GM12878 (cell line): ENCODE measurements around the gene IGFALS. TPM values are rescaled to one million over a fixed set of nuclear protein-coding genes. Genes with fewer than 3 reads are reported as not detected.

ENCODE experiments used
- ATAC-seq: fragments of 200-7000 bp; cut with Tn5 transposase; 3 replicates; pipeline ENCODE4 v1.9.1; 2020; ENCODE audit warnings: mild to moderate bottlenecking, moderate library complexity
- BruUV-seq: library from RNA; stranded (reverse); fragments of 400-500 nt; replicated peaks from 2 replicates; lab custom pipeline; 2021; lab: Mats Ljungman, UMichigan
- CTCF ChIA-PET: fragments of 300-600 bp; sonication (Branson Sonifier 250); formaldehyde crosslinking; extraction: SDS; loops from one replicate; lab custom pipeline; 2021; ENCODE audit warnings: inconsistent platforms; lab: Yijun Ruan, JAX
- POLR2A ChIA-PET: fragments of 350-600 bp; formaldehyde crosslinking; extraction: SDS; loops from one replicate; lab custom pipeline; 2021; ENCODE audit warnings: inconsistent platforms; lab: Charles Lee
- RAD21 ChIA-PET: fragments of 300-600 bp; sonication (Branson Sonifier 250); formaldehyde crosslinking; loops from one replicate; lab custom pipeline; 2023; ENCODE audit warnings: antibody characterized with exemption; ENCODE audit not compliant: unreplicated experiment; lab: Charles Lee
- SMC1A ChIA-PET: fragments of 300-600 bp; sonication (Branson Sonifier 250); formaldehyde crosslinking; loops from one replicate; lab custom pipeline; 2023; ENCODE audit not compliant: unreplicated experiment, uncharacterized antibody; lab: Charles Lee
- DNase-seq: peaks from one replicate; pipeline ENCODE4 v3.0.0-alpha.2; 2011; ENCODE audit warnings: low read depth, low spot score
- FAIRE-seq: peaks from 3 replicates; lab custom pipeline; 2011; peaks lifted over from hg19 to GRCh38; lab: Jason Lieb, UNC
- H2AFZ ChIP-seq: 2 replicates; pipeline ENCODE4 v1.6.0; 2011; ENCODE audit warnings: low read depth, low read length, control low read depth; ENCODE audit not compliant: control insufficient read depth
- H3K27ac ChIP-seq: 2 replicates; pipeline ENCODE4 v1.5.1; 2011; ENCODE audit warnings: control low read depth; ENCODE audit not compliant: control insufficient read depth, insufficient read depth
- H3K27me3 ChIP-seq, 2 experiments: replicated peaks in 1 of 2; 2 replicates each; pipeline versions ENCODE4 v1.6.0 to v1.6.1; 2011; ENCODE audit warnings: low read length in 1 of 2; ENCODE audit not compliant: control insufficient read depth in 2 of 2, insufficient read depth in 2 of 2
- H3K36me3 ChIP-seq, 2 experiments: 2 replicates each; pipeline ENCODE4 v1.5.1; 2011; ENCODE audit warnings: low read length in 1 of 2; ENCODE audit not compliant: control insufficient read depth in 2 of 2, insufficient read depth in 2 of 2
- H3K4me1 ChIP-seq: 2 replicates; pipeline ENCODE4 v1.6.1; 2011; ENCODE audit warnings: mild to moderate bottlenecking, low read length, moderate library complexity, mixed read lengths; ENCODE audit not compliant: control insufficient read depth, insufficient read depth
- H3K4me2 ChIP-seq: 2 replicates; pipeline ENCODE4 v1.6.0; 2011; ENCODE audit warnings: control low read depth; ENCODE audit not compliant: control insufficient read depth, insufficient read depth
- H3K4me3 ChIP-seq: fragments of 200-600 bp; sonication (generic); 2 replicates; pipeline ENCODE4 v1.5.1; 2016
- H3K79me2 ChIP-seq: 2 replicates; pipeline ENCODE4 v1.6.0; 2011; ENCODE audit warnings: low read length; ENCODE audit not compliant: control insufficient read depth, insufficient read depth
- H3K9ac ChIP-seq: 2 replicates; pipeline ENCODE4 v1.8.0; 2011; ENCODE audit warnings: low read length, control low read depth, mixed read lengths; ENCODE audit not compliant: control insufficient read depth, insufficient read depth
- H3K9me3 ChIP-seq: replicated peaks from 3 replicates; pipeline ENCODE4 v1.5.1; 2011; ENCODE audit warnings: mild to moderate bottlenecking, low read length; ENCODE audit not compliant: control insufficient read depth, insufficient read depth
- H4K20me1 ChIP-seq: 2 replicates; pipeline ENCODE4 v1.6.0; 2011; ENCODE audit not compliant: control insufficient read depth, insufficient read depth
- HSF1 ChIP-seq: fragments of 150-350 bp; IDR thresholded peaks from 2 replicates; pipeline ENCODE4 v1.6.1; 2014; ENCODE audit warnings: mild to moderate bottlenecking, low read depth, low read length
- IRF5 ChIP-seq: fragments of 450-650 bp; IDR thresholded peaks from 2 replicates; pipeline ENCODE4 v1.6.1; 2017; ENCODE audit warnings: borderline replicate concordance
- MTA2 ChIP-seq: fragments of 450-650 bp; IDR thresholded peaks from 2 replicates; pipeline ENCODE4 v1.6.1; 2016; ENCODE audit warnings: low read depth, mild to moderate bottlenecking, moderate library complexity
- NFXL1 ChIP-seq: fragments of 450-650 bp; IDR thresholded peaks from 2 replicates; pipeline ENCODE4 v1.6.1; 2017; ENCODE audit warnings: antibody characterized with exemption, mild to moderate bottlenecking, borderline replicate concordance
- PAX8 ChIP-seq: fragments of 450-650 bp; IDR thresholded peaks from 2 replicates; pipeline ENCODE4 v1.6.1; 2017; ENCODE audit warnings: mild to moderate bottlenecking, moderate library complexity
- WRNIP1 ChIP-seq: IDR thresholded peaks from 2 replicates; pipeline ENCODE4 v1.6.1; 2011; ENCODE audit warnings: low read depth, low read length, improper control_type of control experiment, borderline replicate concordance
- ZBED1 ChIP-seq: IDR thresholded peaks from 2 replicates; pipeline ENCODE4 v1.6.1; 2016; ENCODE audit warnings: borderline replicate concordance
- ZBTB11 ChIP-seq: fragments of 450-650 bp; formaldehyde crosslinking; IDR thresholded peaks from 2 replicates; pipeline ENCODE4 v1.5.0; 2022; ENCODE audit warnings: mild to moderate bottlenecking, missing genetic modification characterization
- WGBS: methylation state at CpG from one replicate; pipeline ENCODE4 v1.1.6; 2016; ENCODE audit warnings: low lambda C conversion rate; ENCODE audit not compliant: insufficient replicate concordance, insufficient coverage; ENCODE audit errors: missing lambda C conversion rate; 5-methylcytosine and 5-hydroxymethylcytosine counted together
- in situ Hi-C: fragments of 300-500 bp; cut with MboI; formaldehyde crosslinking; loops from 9 replicates; pipeline ENCODE4 v1.14.3; 2018; ENCODE audit warnings: mixed read lengths
- intact Hi-C: fragments of 100-400 bp; cut with micrococcal nuclease; formaldehyde crosslinking; loops from one replicate; pipeline ENCODE4 v1.14.2; 2022; ENCODE audit not compliant: unreplicated experiment
- polyA plus RNA-seq, 11 experiments: library from polyadenylated mRNA; depleted of rRNA in 4 of 11; unstranded in 6 of 11; stranded (reverse) in 5 of 11; fragments of >200 nt; fragmentation: Nextera tagmentation in 4 of 11; fragmentation: Illumina TruSeq in 1 of 11; extraction: Ambion mirVana in 4 of 11; extraction: Trizol in 1 of 11; gene quantifications; 1 replicate in 1 of 11; 2 replicates in 10 of 11; pipeline versions ENCODE4 v1.2.1 to v1.2.3, GENCODE V29; 2011 to 2016; ENCODE audit warnings: inconsistent platforms in 2 of 11, missing spikeins in 2 of 11, low read depth in 1 of 11
- total RNA-seq, 4 experiments: library from RNA; depleted of rRNA in 3 of 4; stranded (reverse); fragments of >200 nt in 3 of 4; fragmentation: Illumina TruSeq in 1 of 4; extraction: Trizol in 1 of 4; gene quantifications; 2 replicates each; pipeline versions ENCODE4 v1.2.1 to v1.2.3, GENCODE V29; 2013 to 2021

Gene IGFALS
- total and polyA plus RNA-seq, 10 of the 15 experiments (the other 5 are each of a cell fraction or from before 2014, with no cell fraction given): 0.04 to 0.11 TPM; not detected in 8

GRCh38 chr16:1781254-1781653, 12.3 kb downstream of the IGFALS start:
- peaks cover 15% of the 10 kb centered on the region for H3K79me2 ChIP-seq
- H4K20me1 ChIP-seq: no peaks in the 10 kb centered on the region
- BruUV-seq: no TSS peak
- TF ChIP-seq IRF5 (no peak), NFXL1 (no peak), PAX8 (no peak), WRNIP1 (no peak), ZBED1 (peak; percentile 10; the same call in 1 of the 2 replicates), MTA2 (no peak)
- H3K27ac ChIP-seq: no peak overlapping the region
- ChIA-PET RAD21 (no interaction called here), CTCF (interaction anchor here (0.6 kb wide), 1 partner anchor 9 kb away, joined by 3 read pairs; the partner anchor contains the start of genes EME2 and MRPS34), SMC1A (no interaction called here), POLR2A (interaction anchor here (2.5 kb wide), 1 partner anchor 9 kb away, joined by 39 read pairs; the partner anchor contains the start of genes EME2, MRPS34 and NME3)
- intact Hi-C loops: no loop called here
- H2AFZ ChIP-seq: no peak overlapping the region
- H3K4me3 ChIP-seq: peak overlapping the region; percentile 94; the same call in 1 of the 2 replicates
- peak overlapping the region; percentile 77 for H3K4me2 ChIP-seq
- in situ Hi-C loops: no loop called here
- ATAC-seq: no peak
- no peaks in the 10 kb centered on the region for H3K9me3 ChIP-seq
- H3K9ac ChIP-seq: peak overlapping the region; percentile 71
- peaks cover 6% of the 10 kb centered on the region; the same call in 1 of the 2 replicates for H3K4me1 ChIP-seq
- 85% methylated on average over 19 of the region's 20 CpGs for WGBS
- H3K36me3 ChIP-seq: peaks cover 4 to 8% of the 10 kb centered on the region in 2 experiments; a peak in 3 of 4 replicates
- no peak for FAIRE-seq
- DNase-seq: no peak
- H3K27me3 ChIP-seq: no peaks in the 10 kb centered on the region

GRCh38 chr16:1780677-1781072, 12.8 kb downstream of the IGFALS start:
- ChIA-PET CTCF (interaction anchor here (0.6 kb wide), 1 partner anchor 8 kb away, joined by 3 read pairs; the partner anchor contains the start of genes EME2 and MRPS34), POLR2A (no interaction called here), RAD21 (no interaction called here), SMC1A (no interaction called here)
- H3K9me3 ChIP-seq: no peaks in the 10 kb centered on the region
- H3K9ac ChIP-seq: no peak overlapping the region
- intact Hi-C loops (no loop called here), in situ Hi-C loops (no loop called here)
- TSS peak; percentile 63 for BruUV-seq
- H3K36me3 ChIP-seq: peaks cover 8% of the 10 kb centered on the region in 2 experiments; a peak in 3 of 4 replicates
- peaks cover 15% of the 10 kb centered on the region for H3K79me2 ChIP-seq
- H2AFZ ChIP-seq: no peak overlapping the region
- WGBS: 89% methylated on average over 6 of the region's 6 CpGs
- H3K27me3 ChIP-seq: no peaks in the 10 kb centered on the region
- ATAC-seq (no peak), FAIRE-seq (no peak), DNase-seq (no peak)
- no peak overlapping the region for H3K4me3 ChIP-seq
- H3K4me2 ChIP-seq: peak overlapping the region; percentile 77
- H4K20me1 ChIP-seq: no peaks in the 10 kb centered on the region
- H3K27ac ChIP-seq: no peak overlapping the region
- peaks cover 6% of the 10 kb centered on the region; the same call in 1 of the 2 replicates for H3K4me1 ChIP-seq
- TF ChIP-seq HSF1: no peak
- TF ChIP-seq ZBTB11 (CRISPR knock-in tag): no peak
- TF ChIP-seq ZBED1: peak; percentile 3; the same call in 1 of the 2 replicates
